ENCODE measurements around the gene CDK12.
"Not testable (repeated sequence)": the region's sequence is repeated elsewhere in the genome, so short reads cannot be mapped to it uniquely, and the experiment has no call there.

CDK12 gene

GRCh38 chr17:39461113-39461925, at the start of gene CDK12:
Gene CDK12 (plus strand): TSS chr17:39461486. CDS start chr17:39462072, 586 bp downstream.
- DNase-seq, result peak; percentile 99

GRCh38 chr17:39416141-39416540, 45.1 kb upstream of the CDK12 start:
- DNase-seq, result no peak

GRCh38 chr17:39429600-39429999, 31.7 kb upstream of the CDK12 start:
- DNase-seq, result no peak

- DNase-seq, result not testable (repeated sequence)
Measured at GRCh38 chr17:39439868-39440267, 21.4 kb upstream of the CDK12 start.

- DNase-seq, result no peak
Measured at GRCh38 chr17:39443326-39443725, 18.0 kb upstream of the CDK12 start.

GRCh38 chr17:39447561-39447960, 13.7 kb upstream of the CDK12 start:
- DNase-seq, result no peak

GRCh38 chr17:39450051-39450450, 11.2 kb upstream of the CDK12 start:
- peak; percentile 67 for DNase-seq

GRCh38 chr17:39450847-39451581, 10.3 kb upstream of the CDK12 start, which contains the start of gene MED1:
Gene MED1 (minus strand): TSS chr17:39451263. CDS start chr17:39451062, 201 bp downstream.
- DNase-seq, result peak; percentile 99

GRCh38 chr17:39455919-39456318, 5.4 kb upstream of the CDK12 start:
- no peak for DNase-seq

- peak; percentile 64 for DNase-seq
Measured at GRCh38 chr17:39461926-39462569, 762 bp downstream of the CDK12 start.

GRCh38 chr17:39462631-39463375, 1.5 kb downstream of the CDK12 start:
- peak; percentile 66 for DNase-seq

- not testable (repeated sequence) for DNase-seq
Measured at GRCh38 chr17:39464639-39465181, 3.4 kb downstream of the CDK12 start.

- DNase-seq, result not testable (repeated sequence)
Measured at GRCh38 chr17:39468610-39469009, 7.3 kb downstream of the CDK12 start.

GRCh38 chr17:39473310-39473709, 12.0 kb downstream of the CDK12 start:
- no peak for DNase-seq

- peak; percentile 77 for DNase-seq
Measured at GRCh38 chr17:39479631-39480030, 18.3 kb downstream of the CDK12 start.

- DNase-seq, result no peak
Measured at GRCh38 chr17:39483506-39483905, 22.2 kb downstream of the CDK12 start.

- no peak for DNase-seq
Measured at GRCh38 chr17:39484178-39484577, 22.9 kb downstream of the CDK12 start.

- peak; percentile 96 for DNase-seq
Measured at GRCh38 chr17:39485555-39485954, 24.3 kb downstream of the CDK12 start.

- peak; percentile 68 for DNase-seq
Measured at GRCh38 chr17:39486242-39486641, 25.0 kb downstream of the CDK12 start.

- not testable (repeated sequence) for DNase-seq
Measured at GRCh38 chr17:39487490-39487889, 26.2 kb downstream of the CDK12 start.

- DNase-seq, result peak; percentile 75
Measured at GRCh38 chr17:39487946-39488345, 26.7 kb downstream of the CDK12 start.

- not testable (repeated sequence) for DNase-seq
Measured at GRCh38 chr17:39496921-39497320, 35.6 kb downstream of the CDK12 start.

All from islet precursor cell (in vitro differentiated cells).